Measurements from ENCODE around the gene C4orf54. TPM values are rescaled to one million over a fixed set of nuclear protein-coding genes. Genes with fewer than 3 reads are reported as not detected.

Gene C4orf54
- total RNA-seq: under 0.01 TPM in 1 of 2 replicates, not detected in the other

DNA sequence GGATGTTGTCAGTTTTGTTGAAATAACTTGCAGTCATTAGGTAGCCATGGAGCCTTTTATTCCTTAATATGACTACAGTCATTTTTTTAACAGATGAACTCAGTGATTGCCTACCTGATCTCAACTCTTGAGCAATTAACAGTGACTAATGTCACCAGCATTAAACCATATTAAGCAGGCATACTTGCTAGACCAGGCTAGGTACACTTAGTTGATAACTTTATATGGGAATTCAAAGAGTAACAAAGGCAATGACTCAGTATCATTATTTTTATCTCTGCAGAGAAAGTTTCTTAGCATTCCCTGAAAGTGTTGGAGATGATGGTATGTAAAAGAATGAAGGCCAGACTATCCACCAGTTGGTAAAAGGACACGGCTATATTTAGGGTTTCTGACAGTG lies at the start of gene C4orf54:
Gene C4orf54, minus strand, starts transcription at position 31 of the 400 bp plus-strand sequence. CDS start 3,180 bp downstream, outside the sequence.

Other genes starting within 250 kb of the C4orf54 start
- 0.83 and 2.0 TPM in 2 replicates for gene ADH7, start 222.5 kb downstream of the C4orf54 start, total RNA-seq
- gene C4orf17, start 146.8 kb downstream of the C4orf54 start, total RNA-seq: not detected in 2 replicates
- gene TRMT10A, start 93.8 kb downstream of the C4orf54 start, total RNA-seq: 5.5 and 14.3 TPM in 2 replicates
- 0.15 and 0.50 TPM in 2 replicates for gene MTTP, start 83.0 kb downstream of the C4orf54 start, total RNA-seq
- gene DAPP1, start 159.0 kb upstream of the C4orf54 start, total RNA-seq: not detected in 2 replicates
- 41.4 and 56.4 TPM in 2 replicates for gene LAMTOR3, start 236.6 kb upstream of the C4orf54 start, total RNA-seq